Measurements from ENCODE around the gene SNTG2.

- TF ChIP-seq CTCF (IDR thresholded peaks at IDR 0.05) = no peak
- TF ChIP-seq POLR2A (IDR thresholded peaks at IDR 0.05) = no peak
- TF ChIP-seq EP300 (IDR thresholded peaks at IDR 0.05) = no peak
These were observed 236.5 kb downstream of the SNTG2 start for GRCh38 chr2:1187189-1187588.
